NT2/D1 (cell line): ENCODE results near the gene FRMD4A.

Experiments
- DNase-seq: peaks from one replicate; pipeline ENCODE4 v3.0.0-alpha.2; 2011; ENCODE audit warnings: low read depth, low spot score
- H3K27me3 ChIP-seq: 2 replicates; pipeline ENCODE4 v1.6.0; 2011; ENCODE audit warnings: mild to moderate bottlenecking; ENCODE audit not compliant: insufficient read length, insufficient read depth
- H3K36me3 ChIP-seq: 2 replicates; pipeline ENCODE4 v1.6.1; 2011; ENCODE audit warnings: mild to moderate bottlenecking, low read length, mixed read lengths; ENCODE audit not compliant: insufficient read depth, insufficient read length
- H3K4me1 ChIP-seq: 2 replicates; pipeline ENCODE4 v1.5.1; 2011; ENCODE audit not compliant: insufficient read depth, insufficient read length
- H3K4me3 ChIP-seq: 2 replicates; pipeline ENCODE4 v1.5.1; 2011; ENCODE audit warnings: low read depth; ENCODE audit not compliant: insufficient read length
- H3K9ac ChIP-seq: 2 replicates; pipeline ENCODE4 v1.6.0; 2011; ENCODE audit warnings: low read depth; ENCODE audit not compliant: insufficient read length
- H3K9me3 ChIP-seq: 2 replicates; pipeline ENCODE4 v1.5.1; 2011; ENCODE audit warnings: mild to moderate bottlenecking, low read length; ENCODE audit not compliant: insufficient read depth
- SUZ12 ChIP-seq: IDR thresholded peaks from 2 replicates; pipeline ENCODE4 v1.6.1; 2011; ENCODE audit not compliant: insufficient read length, insufficient read depth; ENCODE audit errors: extremely low read depth
- YY1 ChIP-seq: IDR thresholded peaks from 2 replicates; pipeline ENCODE4 v1.6.1; 2011; ENCODE audit not compliant: insufficient read length, insufficient read depth
- ZNF274 ChIP-seq: IDR thresholded peaks from 2 replicates; pipeline ENCODE4 v1.6.1; 2011; ENCODE audit warnings: mild to moderate bottlenecking, low read depth, low read length

FRMD4A gene

GRCh38 chr10:13632884-13633440 is 697.8 kb downstream of the FRMD4A start:
- no peak for DNase-seq
- Histone ChIP-seq H3K4me1 (no peaks in the 10 kb centered on the region), H3K9ac (no peak overlapping the region), H3K9me3 (no peaks in the 10 kb centered on the region), H3K4me3 (no peak overlapping the region), H3K36me3 (peaks cover 11% of the 10 kb centered on the region), H3K27me3 (no peaks in the 10 kb centered on the region)
- no peak for TF ChIP-seq YY1

GRCh38 chr10:13632440-13632839 is 698.3 kb downstream of the FRMD4A start:
- Histone ChIP-seq H3K36me3 (peaks cover 11% of the 10 kb centered on the region), H3K9me3 (no peaks in the 10 kb centered on the region), H3K4me1 (no peaks in the 10 kb centered on the region), H3K9ac (no peak overlapping the region), H3K27me3 (no peaks in the 10 kb centered on the region), H3K4me3 (no peak overlapping the region)
- no peak for DNase-seq
- TF ChIP-seq SUZ12 (no peak), YY1 (no peak), ZNF274 (no peak)

GRCh38 chr10:13631594-13631993 is 699.1 kb downstream of the FRMD4A start:
- no peak overlapping the region for H3K9ac ChIP-seq
- no peaks in the 10 kb centered on the region for H3K27me3 ChIP-seq
- no peaks in the 10 kb centered on the region for H3K4me1 ChIP-seq
- H3K9me3 ChIP-seq: no peaks in the 10 kb centered on the region
- peaks cover 11% of the 10 kb centered on the region for H3K36me3 ChIP-seq
- no peak for DNase-seq
- TF ChIP-seq YY1 (no peak), SUZ12 (no peak), ZNF274 (no peak)
- no peak overlapping the region for H3K4me3 ChIP-seq

- H3K36me3 ChIP-seq: peaks cover 11% of the 10 kb centered on the region
- no peaks in the 10 kb centered on the region for H3K27me3 ChIP-seq
- no peaks in the 10 kb centered on the region for H3K9me3 ChIP-seq
- no peak overlapping the region for H3K9ac ChIP-seq
- no peak for DNase-seq
- no peaks in the 10 kb centered on the region for H3K4me1 ChIP-seq
- TF ChIP-seq YY1 (no peak), SUZ12 (no peak), ZNF274 (no peak)
- H3K4me3 ChIP-seq: no peak overlapping the region
Measured at GRCh38 chr10:13630231-13630630, 700.5 kb downstream of the FRMD4A start.

GRCh38 chr10:13629116-13629515 is 701.6 kb downstream of the FRMD4A start:
- Histone ChIP-seq H3K36me3 (peaks cover 7% of the 10 kb centered on the region), H3K4me1 (no peaks in the 10 kb centered on the region), H3K27me3 (no peaks in the 10 kb centered on the region), H3K9me3 (no peaks in the 10 kb centered on the region), H3K4me3 (no peak overlapping the region), H3K9ac (no peak overlapping the region)
- DNase-seq: no peak
- TF ChIP-seq ZNF274 (no peak), SUZ12 (no peak), YY1 (no peak)

GRCh38 chr10:13628661-13629060 is 702.1 kb downstream of the FRMD4A start:
- H3K27me3 ChIP-seq: no peaks in the 10 kb centered on the region
- H3K4me1 ChIP-seq: no peaks in the 10 kb centered on the region
- no peak overlapping the region for H3K9ac ChIP-seq
- peaks cover 7% of the 10 kb centered on the region for H3K36me3 ChIP-seq
- H3K9me3 ChIP-seq: no peaks in the 10 kb centered on the region
- no peak for TF ChIP-seq ZNF274
- no peak for TF ChIP-seq SUZ12
- TF ChIP-seq YY1: no peak
- DNase-seq: no peak
- H3K4me3 ChIP-seq: no peak overlapping the region

- Histone ChIP-seq H3K36me3 (peaks cover 7% of the 10 kb centered on the region), H3K9ac (no peak overlapping the region), H3K4me3 (no peak overlapping the region), H3K9me3 (no peaks in the 10 kb centered on the region), H3K4me1 (no peaks in the 10 kb centered on the region), H3K27me3 (no peaks in the 10 kb centered on the region)
- no peak for DNase-seq
- TF ChIP-seq ZNF274 (no peak), SUZ12 (no peak), YY1 (no peak)
Measured at GRCh38 chr10:13627459-13628310, 703.0 kb downstream of the FRMD4A start.
